Non-pigmented ciliary epithelial cell (primary cell): Measurements from ENCODE around the gene ARHGEF4.
A peak's percentile ranks its signal among the peaks of the same experiment; 100 is the strongest.
"Not testable (repeated sequence)": the region's sequence is repeated elsewhere in the genome, so short reads cannot be mapped to it uniquely, and the experiment has no call there.

Experiments
- DNase-seq: peaks from one replicate; pipeline ENCODE4 v3.0.0-alpha.2; 2010; ENCODE audit warnings: low read depth

Gene ARHGEF4

GRCh38 chr2:131052741-131053263, 216.1 kb downstream of the ARHGEF4 start:
- no peak for DNase-seq

- no peak for DNase-seq
These were observed 217.8 kb downstream of the ARHGEF4 start for GRCh38 chr2:131054488-131054887.

- DNase-seq: peak; percentile 15
These were observed 218.7 kb downstream of the ARHGEF4 start for GRCh38 chr2:131055169-131056065.

GRCh38 chr2:131056204-131056931, 219.7 kb downstream of the ARHGEF4 start:
- DNase-seq: no peak

- no peak for DNase-seq
These were observed 220.2 kb downstream of the ARHGEF4 start for GRCh38 chr2:131056932-131057287.

- no peak for DNase-seq
These were observed 221.6 kb downstream of the ARHGEF4 start for GRCh38 chr2:131058214-131058843.

GRCh38 chr2:131058920-131059319, 222.2 kb downstream of the ARHGEF4 start:
- no peak for DNase-seq

GRCh38 chr2:131063501-131064283, 227.0 kb downstream of the ARHGEF4 start:
- DNase-seq: no peak

- no peak for DNase-seq
These were observed 228.1 kb downstream of the ARHGEF4 start for GRCh38 chr2:131064589-131065512.

GRCh38 chr2:131067465-131068125, 230.9 kb downstream of the ARHGEF4 start:
- no peak for DNase-seq

GRCh38 chr2:131068172-131068571, 231.5 kb downstream of the ARHGEF4 start:
- not testable (repeated sequence) for DNase-seq

GRCh38 chr2:131075578-131075977, 238.9 kb downstream of the ARHGEF4 start:
- not testable (repeated sequence) for DNase-seq

GRCh38 chr2:131076707-131077106, 240.0 kb downstream of the ARHGEF4 start:
- DNase-seq: no peak

GRCh38 chr2:131077182-131077846, 240.6 kb downstream of the ARHGEF4 start:
- no peak for DNase-seq

- no peak for DNase-seq
These were observed 241.3 kb downstream of the ARHGEF4 start for GRCh38 chr2:131077966-131078365.

GRCh38 chr2:131079931-131080330, 243.2 kb downstream of the ARHGEF4 start:
- DNase-seq: not testable (repeated sequence)

- no peak for DNase-seq
These were observed 244.5 kb downstream of the ARHGEF4 start for GRCh38 chr2:131081190-131081589.

GRCh38 chr2:131085646-131086045, 248.9 kb downstream of the ARHGEF4 start:
- no peak for DNase-seq

GRCh38 chr2:131092458-131093005, 255.8 kb downstream of the ARHGEF4 start:
- no peak for DNase-seq
